Mammary epithelial cell (primary cell): ENCODE measurements around the gene LRCH1.

Source experiments
- EZH2 ChIP-seq: IDR thresholded peaks from 2 replicates; pipeline ENCODE4 v1.6.1; 2012; ENCODE audit warnings: low read length, inconsistent platforms, borderline replicate concordance
- TF ChIP-seq, protein P1 (sequence below), 2 donors: IDR thresholded peaks in 1 of 2; conservative IDR thresholded peaks in 1 of 2; 2 replicates each; pipeline ENCODE4 v1.5.1; 2011 to 2012; ENCODE audit warnings: inconsistent platforms in 2 of 2, low read length in 2 of 2, mild to moderate bottlenecking in 2 of 2, control low read depth in 1 of 2, low read depth in 1 of 2; ENCODE audit not compliant: insufficient read depth in 1 of 2; ENCODE audit errors: extremely low read depth in 1 of 2

DNA sequence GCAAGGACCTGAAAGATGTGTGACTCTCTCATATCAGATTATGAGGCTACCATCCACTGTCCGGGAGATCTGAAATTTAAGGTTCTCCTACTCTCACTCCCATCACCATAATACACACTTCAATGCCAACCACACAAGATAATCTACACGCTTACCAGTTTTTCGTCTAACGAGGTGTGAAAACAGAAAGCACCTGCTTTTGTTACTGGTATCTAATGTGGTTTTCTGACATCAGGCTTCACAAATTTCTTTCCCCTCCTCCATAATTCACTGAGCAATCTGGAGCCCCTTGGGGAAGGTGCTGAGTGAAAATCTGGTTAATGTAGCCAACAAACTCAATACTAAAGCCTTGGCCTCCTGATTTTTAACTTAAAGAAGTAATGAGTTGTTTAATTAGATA is 10.1 kb upstream of the LRCH1 start:
- TF ChIP-seq, protein P1, sequence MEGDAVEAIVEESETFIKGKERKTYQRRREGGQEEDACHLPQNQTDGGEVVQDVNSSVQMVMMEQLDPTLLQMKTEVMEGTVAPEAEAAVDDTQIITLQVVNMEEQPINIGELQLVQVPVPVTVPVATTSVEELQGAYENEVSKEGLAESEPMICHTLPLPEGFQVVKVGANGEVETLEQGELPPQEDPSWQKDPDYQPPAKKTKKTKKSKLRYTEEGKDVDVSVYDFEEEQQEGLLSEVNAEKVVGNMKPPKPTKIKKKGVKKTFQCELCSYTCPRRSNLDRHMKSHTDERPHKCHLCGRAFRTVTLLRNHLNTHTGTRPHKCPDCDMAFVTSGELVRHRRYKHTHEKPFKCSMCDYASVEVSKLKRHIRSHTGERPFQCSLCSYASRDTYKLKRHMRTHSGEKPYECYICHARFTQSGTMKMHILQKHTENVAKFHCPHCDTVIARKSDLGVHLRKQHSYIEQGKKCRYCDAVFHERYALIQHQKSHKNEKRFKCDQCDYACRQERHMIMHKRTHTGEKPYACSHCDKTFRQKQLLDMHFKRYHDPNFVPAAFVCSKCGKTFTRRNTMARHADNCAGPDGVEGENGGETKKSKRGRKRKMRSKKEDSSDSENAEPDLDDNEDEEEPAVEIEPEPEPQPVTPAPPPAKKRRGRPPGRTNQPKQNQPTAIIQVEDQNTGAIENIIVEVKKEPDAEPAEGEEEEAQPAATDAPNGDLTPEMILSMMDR (conservative IDR thresholded peaks at IDR 0.05 in 1 of 2, IDR thresholded peaks at IDR 0.05 in 1 of 2; ENCODE audit: extremely low read depth in 1 of 2, insufficient read depth in 1 of 2, low read depth in 1 of 2, low read length in 2 of 2): no peak
- TF ChIP-seq EZH2: no peak
